Neural progenitor cell (in vitro differentiated cells): ENCODE measurements around the gene AQR. TPM values are rescaled to one million over a fixed set of nuclear protein-coding genes. Genes with fewer than 3 reads are reported as not detected.
"Not testable (repeated sequence)": the region's sequence is repeated elsewhere in the genome, so short reads cannot be mapped to it uniquely, and the experiment has no call there.

Experiments
- DNase-seq: peaks from one replicate; pipeline ENCODE4 v3.0.0-alpha.2; 2016; ENCODE audit warnings: low spot score
- H2AFZ ChIP-seq: fragments of 200-600 bp; sonication (generic); replicated peaks from 2 replicates; pipeline ENCODE4 v1.6.1; 2016; ENCODE audit warnings: antibody characterized with exemption
- H3F3A ChIP-seq: fragments of 200-600 bp; sonication (generic); 2 replicates; pipeline ENCODE4 v1.6.1; 2016; ENCODE audit warnings: antibody characterized with exemption, low read depth
- H3K27ac ChIP-seq: fragments of 200-600 bp; sonication (generic); 2 replicates; pipeline ENCODE4 v1.5.1; 2016; ENCODE audit warnings: mild to moderate bottlenecking
- H3K27me3 ChIP-seq: fragments of 200-600 bp; sonication (generic); 2 replicates; pipeline ENCODE4 v1.6.1; 2016; ENCODE audit warnings: mild to moderate bottlenecking, moderate library complexity
- H3K36me3 ChIP-seq: fragments of 200-600 bp; sonication (generic); 2 replicates; pipeline ENCODE4 v1.5.1; 2016
- H3K4me1 ChIP-seq: fragments of 200-600 bp; sonication (generic); 2 replicates; pipeline ENCODE4 v1.6.1; 2016; ENCODE audit warnings: mixed run types
- H3K4me2 ChIP-seq: fragments of 200-600 bp; sonication (generic); 2 replicates; pipeline ENCODE4 v1.6.1; 2016
- H3K4me3 ChIP-seq: fragments of 200-600 bp; sonication (generic); 2 replicates; pipeline ENCODE4 v1.5.1; 2016
- H3K79me2 ChIP-seq: fragments of 200-600 bp; sonication (generic); 2 replicates; pipeline ENCODE4 v1.6.1; 2016; ENCODE audit warnings: low read depth
- H3K9ac ChIP-seq: fragments of 200-600 bp; sonication (generic); 2 replicates; pipeline ENCODE4 v1.6.1; 2016
- H3K9me3 ChIP-seq: fragments of 200-600 bp; sonication (generic); 2 replicates; pipeline ENCODE4 v1.5.1; 2016; ENCODE audit warnings: low read depth
- H4K20me1 ChIP-seq: fragments of 200-600 bp; sonication (generic); 2 replicates; pipeline ENCODE4 v1.6.1; 2016; ENCODE audit warnings: low read depth
- H3K27ac Mint-ChIP-seq: 3 replicates; pipeline ENCODE4 v1.8.0; 2021; ENCODE audit warnings: mixed read lengths
- H3K27me3 Mint-ChIP-seq: 2 replicates; pipeline ENCODE4 v1.8.0; 2022; ENCODE audit warnings: low read depth, mild to moderate bottlenecking, inconsistent platforms, moderate library complexity, mixed read lengths; ENCODE audit not compliant: insufficient read depth
- H3K36me3 Mint-ChIP-seq: 3 replicates; pipeline ENCODE4 v1.8.0; 2021; ENCODE audit warnings: mixed read lengths
- H3K4me1 Mint-ChIP-seq: 3 replicates; pipeline ENCODE4 v1.8.0; 2021; ENCODE audit warnings: mixed read lengths
- H3K4me3 Mint-ChIP-seq: 3 replicates; pipeline ENCODE4 v1.8.0; 2021; ENCODE audit warnings: mild to moderate bottlenecking, moderate library complexity, mixed read lengths
- H3K9me3 Mint-ChIP-seq: 3 replicates; pipeline ENCODE4 v1.8.0; 2020; ENCODE audit warnings: mixed read lengths
- EZH2 ChIP-seq: fragments of 200-600 bp; sonication (generic); IDR thresholded peaks from 2 replicates; pipeline ENCODE4 v1.6.1; 2017; ENCODE audit warnings: antibody characterized with exemption, mild to moderate bottlenecking, moderate library complexity
- EZH2phosphoT487 ChIP-seq: fragments of 200-600 bp; sonication (generic); IDR thresholded peaks from 2 replicates; pipeline ENCODE4 v1.6.1; 2017; ENCODE audit warnings: antibody characterized with exemption
- total RNA-seq: library from RNA; depleted of rRNA; stranded (reverse); fragments of >200 nt; gene quantifications from 2 replicates; pipeline ENCODE4 v1.2.3, GENCODE V29; 2015; ENCODE audit warnings: low replicate concordance
- TF ChIP-seq, protein P1 (sequence below): fragments of 200-600 bp; sonication (generic); IDR thresholded peaks from 2 replicates; pipeline ENCODE4 v1.5.1; 2017; ENCODE audit warnings: antibody characterized with exemption, mild to moderate bottlenecking

AQR gene
- total RNA-seq, 1 donor from 2014 or later = 54.3 TPM

DNA sequence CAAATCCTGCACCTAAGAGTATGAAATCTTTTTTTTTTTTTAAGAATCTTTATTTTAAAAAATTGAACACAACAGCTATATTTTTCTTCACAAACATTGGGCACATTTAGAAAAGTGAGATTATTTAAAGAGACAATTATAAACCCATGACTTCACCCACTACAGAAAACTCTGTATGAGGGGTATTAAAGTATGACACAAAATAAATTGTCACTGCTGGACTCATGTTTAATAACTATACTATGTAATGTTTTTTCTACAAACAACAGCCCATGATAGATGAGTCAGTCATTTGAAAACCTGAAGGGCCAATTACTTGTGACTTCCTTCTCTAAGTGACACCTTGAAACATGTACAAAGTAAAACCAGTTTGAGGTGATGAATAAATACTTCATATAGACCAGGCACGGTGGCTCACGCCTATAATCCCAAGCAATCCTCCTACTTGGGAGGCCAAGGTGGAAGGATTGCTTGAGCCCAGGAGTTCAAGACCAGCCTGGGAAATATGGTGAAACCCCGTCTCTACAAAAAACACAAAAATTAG lies 36.0 kb downstream of the AQR start:
- Mint-ChIP-seq H3K4me1 (no peaks in the 10 kb centered on the region), H3K4me3 (no peak overlapping the region), H3K27ac (no peak overlapping the region), H3K27me3 (no peaks in the 10 kb centered on the region), H3K9me3 (no peaks in the 10 kb centered on the region), H3K36me3 (peaks cover 30% of the 10 kb centered on the region)
- no peak overlapping the region for H3K4me3 ChIP-seq
- H4K20me1 ChIP-seq = no peaks in the 10 kb centered on the region
- peaks cover 18% of the 10 kb centered on the region for H3K36me3 ChIP-seq
- no peak for DNase-seq
- H3K4me1 ChIP-seq = no peaks in the 10 kb centered on the region
- H3K27ac ChIP-seq = no peak overlapping the region
- TF ChIP-seq, protein P1, sequence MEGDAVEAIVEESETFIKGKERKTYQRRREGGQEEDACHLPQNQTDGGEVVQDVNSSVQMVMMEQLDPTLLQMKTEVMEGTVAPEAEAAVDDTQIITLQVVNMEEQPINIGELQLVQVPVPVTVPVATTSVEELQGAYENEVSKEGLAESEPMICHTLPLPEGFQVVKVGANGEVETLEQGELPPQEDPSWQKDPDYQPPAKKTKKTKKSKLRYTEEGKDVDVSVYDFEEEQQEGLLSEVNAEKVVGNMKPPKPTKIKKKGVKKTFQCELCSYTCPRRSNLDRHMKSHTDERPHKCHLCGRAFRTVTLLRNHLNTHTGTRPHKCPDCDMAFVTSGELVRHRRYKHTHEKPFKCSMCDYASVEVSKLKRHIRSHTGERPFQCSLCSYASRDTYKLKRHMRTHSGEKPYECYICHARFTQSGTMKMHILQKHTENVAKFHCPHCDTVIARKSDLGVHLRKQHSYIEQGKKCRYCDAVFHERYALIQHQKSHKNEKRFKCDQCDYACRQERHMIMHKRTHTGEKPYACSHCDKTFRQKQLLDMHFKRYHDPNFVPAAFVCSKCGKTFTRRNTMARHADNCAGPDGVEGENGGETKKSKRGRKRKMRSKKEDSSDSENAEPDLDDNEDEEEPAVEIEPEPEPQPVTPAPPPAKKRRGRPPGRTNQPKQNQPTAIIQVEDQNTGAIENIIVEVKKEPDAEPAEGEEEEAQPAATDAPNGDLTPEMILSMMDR = no peak
- no peak for TF ChIP-seq EZH2
- TF ChIP-seq EZH2phosphoT487 = no peak
- no peaks in the 10 kb centered on the region for H3K79me2 ChIP-seq
- no peaks in the 10 kb centered on the region for H3F3A ChIP-seq
- H3K9ac ChIP-seq = no peak overlapping the region
- no peaks in the 10 kb centered on the region for H3K27me3 ChIP-seq
- no peak overlapping the region for H2AFZ ChIP-seq
- no peaks in the 10 kb centered on the region for H3K9me3 ChIP-seq
- H3K4me2 ChIP-seq = no peak overlapping the region

DNA sequence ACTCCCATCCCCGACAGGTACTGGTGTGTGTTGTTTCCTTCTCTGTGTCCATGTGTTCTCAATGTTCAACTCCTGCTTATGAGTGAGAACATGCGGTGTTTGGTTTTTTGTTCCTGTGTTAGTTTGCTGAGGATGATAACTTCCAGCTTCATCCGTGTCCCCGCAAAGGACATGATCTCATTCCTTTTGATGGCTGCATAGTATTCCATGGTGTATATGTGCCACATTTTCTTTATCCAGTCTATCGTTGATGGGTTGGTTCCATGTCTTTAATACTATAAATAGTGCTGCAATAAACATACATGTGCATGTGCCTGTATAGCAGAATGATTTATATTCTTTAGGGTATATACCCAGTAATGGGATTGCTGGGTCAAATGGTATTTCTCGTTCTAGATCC lies 41.2 kb downstream of the AQR start:
- H3K79me2 ChIP-seq, H2AFZ ChIP-seq, H3K4me1 ChIP-seq, H3K9me3 Mint-ChIP-seq, H4K20me1 ChIP-seq, DNase-seq, H3K4me2 ChIP-seq, H3K4me3 ChIP-seq, H3K27me3 Mint-ChIP-seq, H3K9ac ChIP-seq, H3F3A ChIP-seq, H3K27ac Mint-ChIP-seq, H3K4me1 Mint-ChIP-seq, H3K9me3 ChIP-seq, H3K27ac ChIP-seq, H3K4me3 Mint-ChIP-seq, H3K27me3 ChIP-seq: not testable (repeated sequence)
- peaks cover 35% of the 10 kb centered on the region for H3K36me3 ChIP-seq
- peaks cover 36% of the 10 kb centered on the region for H3K36me3 Mint-ChIP-seq

- H3F3A ChIP-seq = peaks cover 4% of the 10 kb centered on the region
- no peak overlapping the region for H3K4me3 ChIP-seq
- H3K4me1 ChIP-seq = no peaks in the 10 kb centered on the region
- no peak overlapping the region for H3K4me2 ChIP-seq
- H3K4me1 Mint-ChIP-seq = no peaks in the 10 kb centered on the region
- H3K4me3 Mint-ChIP-seq = no peak overlapping the region
- no peaks in the 10 kb centered on the region for H3K9me3 Mint-ChIP-seq
- H4K20me1 ChIP-seq = no peaks in the 10 kb centered on the region
- H3K27me3 ChIP-seq = no peaks in the 10 kb centered on the region
- peaks cover 35% of the 10 kb centered on the region for H3K36me3 ChIP-seq
- H3K27ac Mint-ChIP-seq = no peak overlapping the region
- DNase-seq = no peak
- no peak overlapping the region for H3K9ac ChIP-seq
- H3K9me3 ChIP-seq = no peaks in the 10 kb centered on the region
- H3K27me3 Mint-ChIP-seq = peaks cover 2% of the 10 kb centered on the region
- H2AFZ ChIP-seq = no peak overlapping the region
- peaks cover 38% of the 10 kb centered on the region for H3K36me3 Mint-ChIP-seq
- no peak overlapping the region for H3K27ac ChIP-seq
- no peaks in the 10 kb centered on the region for H3K79me2 ChIP-seq
- TF ChIP-seq EZH2 (no peak), EZH2phosphoT487 (no peak)
- TF ChIP-seq, protein P1 = no peak
These were observed 41.8 kb downstream of the AQR start for GRCh38 chr15:34927726-34928125.

GRCh38 chr15:34914317-34914716 lies 55.2 kb downstream of the AQR start:
- no peaks in the 10 kb centered on the region for H3K27me3 Mint-ChIP-seq
- no peak overlapping the region for H3K9ac ChIP-seq
- no peak overlapping the region for H3K4me2 ChIP-seq
- DNase-seq = no peak
- peaks cover 24% of the 10 kb centered on the region for H3K36me3 ChIP-seq
- H3K4me3 Mint-ChIP-seq = no peak overlapping the region
- no peaks in the 10 kb centered on the region for H3K4me1 Mint-ChIP-seq
- no peak for TF ChIP-seq EZH2
- TF ChIP-seq, protein P1 = no peak
- no peak for TF ChIP-seq EZH2phosphoT487
- peaks cover 4% of the 10 kb centered on the region for H3K9me3 Mint-ChIP-seq
- peaks cover 34% of the 10 kb centered on the region for H3K36me3 Mint-ChIP-seq
- no peak overlapping the region for H3K4me3 ChIP-seq
- H3F3A ChIP-seq = no peaks in the 10 kb centered on the region
- H3K79me2 ChIP-seq = no peaks in the 10 kb centered on the region
- no peaks in the 10 kb centered on the region for H3K27me3 ChIP-seq
- H3K4me1 ChIP-seq = no peaks in the 10 kb centered on the region
- no peak overlapping the region for H3K27ac Mint-ChIP-seq
- H4K20me1 ChIP-seq = no peaks in the 10 kb centered on the region
- H3K27ac ChIP-seq = no peak overlapping the region
- H2AFZ ChIP-seq = no peak overlapping the region
- no peaks in the 10 kb centered on the region for H3K9me3 ChIP-seq
